GM12865 (cell line): Measurements from ENCODE around the gene ZNF865.

Source experiments
- DNase-seq: peaks from one replicate; pipeline ENCODE4 v3.0.0; 2010; ENCODE audit warnings: low read depth
- H3K4me3 ChIP-seq: 2 replicates; pipeline ENCODE4 v1.5.1; 2011; ENCODE audit warnings: mild to moderate bottlenecking, low read depth, low read length, control low read depth
- CTCF ChIP-seq: IDR thresholded peaks from 2 replicates; pipeline ENCODE4 v1.5.1; 2011; ENCODE audit warnings: low read length, control low read depth, low read depth, inconsistent platforms; ENCODE audit not compliant: insufficient read depth; ENCODE audit errors: missing control alignments

ZNF865 gene

GRCh38 chr19:55578031-55578760 lies 27.3 kb upstream of the ZNF865 start:
- TF ChIP-seq CTCF = no peak
- H3K4me3 ChIP-seq = no peak overlapping the region
- no peak for DNase-seq

GRCh38 chr19:55578761-55579747 lies 26.4 kb upstream of the ZNF865 start:
- no peak for DNase-seq
- TF ChIP-seq CTCF = no peak
- no peak overlapping the region; the same call in 1 of the 2 replicates for H3K4me3 ChIP-seq

- DNase-seq = no peak
- no peak for TF ChIP-seq CTCF
- peak overlapping the region; percentile 78 for H3K4me3 ChIP-seq
Measured at GRCh38 chr19:55579766-55580621, 25.5 kb upstream of the ZNF865 start.

GRCh38 chr19:55580628-55581144 lies 24.8 kb upstream of the ZNF865 start, which contains the start of gene ZNF579:
TSS of gene ZNF579 (minus strand) at chr19:55580848. CDS start at chr19:55579639, 1,209 bp downstream.
- TF ChIP-seq CTCF = no peak
- peak within 1 kb of the TSS; percentile 78 for H3K4me3 ChIP-seq
- DNase-seq = peak; percentile 91

GRCh38 chr19:55581145-55581822 lies 24.2 kb upstream of the ZNF865 start:
- DNase-seq = no peak
- TF ChIP-seq CTCF = no peak
- H3K4me3 ChIP-seq = peak overlapping the region; percentile 78
